GM12875 (cell line): ENCODE results near the gene GLIS1.

Experiments used
- H3K4me3 ChIP-seq: one replicate; pipeline ENCODE4 v1.5.1; 2011; ENCODE audit warnings: low read depth, low read length, control low read depth
- CTCF ChIP-seq: IDR thresholded peaks from 2 replicates; pipeline ENCODE4 v1.5.1; 2011; ENCODE audit warnings: low read depth, mild to moderate bottlenecking, control low read depth, inconsistent platforms, low read length, moderate library complexity, borderline replicate concordance; ENCODE audit not compliant: insufficient read depth

GLIS1 gene

GRCh38 chr1:53524428-53525375 is 214.3 kb downstream of the GLIS1 start:
- no peak overlapping the region for H3K4me3 ChIP-seq
- no peak for TF ChIP-seq CTCF

GRCh38 chr1:53521924-53522552 is 216.9 kb downstream of the GLIS1 start:
- no peak overlapping the region for H3K4me3 ChIP-seq
- no peak for TF ChIP-seq CTCF

- no peak for TF ChIP-seq CTCF
- H3K4me3 ChIP-seq, result no peak overlapping the region
Observed at GRCh38 chr1:53520481-53520880, 218.5 kb downstream of the GLIS1 start.

- no peak overlapping the region for H3K4me3 ChIP-seq
- TF ChIP-seq CTCF, result no peak
Observed at GRCh38 chr1:53519421-53519820, 219.5 kb downstream of the GLIS1 start.

GRCh38 chr1:53518775-53519174 is 220.2 kb downstream of the GLIS1 start:
- no peak for TF ChIP-seq CTCF
- no peak overlapping the region for H3K4me3 ChIP-seq

GRCh38 chr1:53517821-53518352 is 221.1 kb downstream of the GLIS1 start:
- no peak overlapping the region for H3K4me3 ChIP-seq
- no peak for TF ChIP-seq CTCF
